SK-N-SH treated with all-trans-retinoic acid at 6 μM for 48 hours (cell line): ENCODE measurements around the gene DPM1.

Source experiments
- ATAC-seq: fragments of 200-7000 bp; cut with Tn5 transposase; 3 replicates; pipeline ENCODE4 v1.9.1; 2020; ENCODE audit warnings: mild to moderate bottlenecking, moderate library complexity
- BACH2 ChIP-seq: fragments of 250-450 bp; sonication (Bioruptor Pico); IDR thresholded peaks from 2 replicates; pipeline ENCODE4 v1.9.0; 2021; ENCODE audit warnings: mild to moderate bottlenecking, borderline replicate concordance
- CSDC2 ChIP-seq: fragments of 250-450 bp; sonication (Bioruptor Pico); IDR thresholded peaks from 2 replicates; pipeline ENCODE4 v1.5.0; 2020; ENCODE audit warnings: mild to moderate bottlenecking, moderate library complexity
- CSRNP3 ChIP-seq: fragments of 250-450 bp; sonication (Bioruptor Pico); IDR thresholded peaks from 2 replicates; pipeline ENCODE4 v1.5.1; 2021; ENCODE audit warnings: mild to moderate bottlenecking, moderate library complexity
- GLIS3 ChIP-seq: fragments of 250-450 bp; sonication (Bioruptor Pico); IDR thresholded peaks from 2 replicates; pipeline ENCODE4 v1.5.0; 2020; ENCODE audit warnings: mild to moderate bottlenecking, moderate library complexity
- ISL1 ChIP-seq: fragments of 250-450 bp; sonication (Bioruptor Pico); IDR thresholded peaks from 2 replicates; pipeline ENCODE4 v2.1.2; 2022; ENCODE audit warnings: mild to moderate bottlenecking, moderate library complexity
- OSR1 ChIP-seq: fragments of 250-450 bp; sonication (Bioruptor Pico); IDR thresholded peaks from 2 replicates; pipeline ENCODE4 v1.8.0; 2022; ENCODE audit warnings: moderate library complexity, mild to moderate bottlenecking, inconsistent platforms
- PATZ1 ChIP-seq: fragments of 250-450 bp; sonication (Bioruptor Pico); IDR thresholded peaks from 2 replicates; pipeline ENCODE4 v1.8.0; 2020; ENCODE audit warnings: mild to moderate bottlenecking, moderate library complexity, borderline replicate concordance
- POU6F1 ChIP-seq: fragments of 250-450 bp; sonication (Bioruptor Pico); IDR thresholded peaks from 2 replicates; pipeline ENCODE4 v1.8.0; 2021; ENCODE audit warnings: low read depth, mild to moderate bottlenecking, moderate library complexity, borderline replicate concordance
- PPARA ChIP-seq: fragments of 250-450 bp; sonication (Bioruptor Pico); IDR thresholded peaks from 2 replicates; pipeline ENCODE4 v1.5.0; 2020; ENCODE audit warnings: mild to moderate bottlenecking, borderline replicate concordance
- RARB ChIP-seq: fragments of 250-450 bp; sonication (Bioruptor Pico); IDR thresholded peaks from 2 replicates; pipeline ENCODE4 v1.8.0; 2021; ENCODE audit warnings: mild to moderate bottlenecking, moderate library complexity
- SNAI2 ChIP-seq: fragments of 250-450 bp; sonication (Bioruptor Pico); IDR thresholded peaks from 2 replicates; pipeline ENCODE4 v1.5.0; 2020; ENCODE audit warnings: mild to moderate bottlenecking, moderate library complexity
- TCF4 ChIP-seq: fragments of 250-450 bp; sonication (Bioruptor Pico); IDR thresholded peaks from 2 replicates; pipeline ENCODE4 v1.8.0; 2021; ENCODE audit warnings: mild to moderate bottlenecking, moderate library complexity, borderline replicate concordance
- TOX ChIP-seq: fragments of 250-450 bp; sonication (Bioruptor Pico); IDR thresholded peaks from 2 replicates; pipeline ENCODE4 v1.8.0; 2021; ENCODE audit warnings: mild to moderate bottlenecking, moderate library complexity, borderline replicate concordance
- TSHZ2 ChIP-seq: fragments of 250-450 bp; sonication (Bioruptor Pico); IDR thresholded peaks from 2 replicates; pipeline ENCODE4 v1.5.0; 2020; ENCODE audit warnings: mild to moderate bottlenecking, moderate library complexity
- ZC3H10 ChIP-seq: fragments of 250-450 bp; sonication (Bioruptor Pico); IDR thresholded peaks from 2 replicates; pipeline ENCODE4 v1.5.1; 2021; ENCODE audit warnings: mild to moderate bottlenecking, moderate library complexity
- ZFP3 ChIP-seq: fragments of 250-450 bp; sonication (Bioruptor Pico); IDR thresholded peaks from 2 replicates; pipeline ENCODE4 v1.5.0; 2020; ENCODE audit warnings: mild to moderate bottlenecking, moderate library complexity
- ZNF565 ChIP-seq: fragments of 450-650 bp; formaldehyde crosslinking; conservative IDR thresholded peaks from 2 replicates; pipeline ENCODE4 v1.5.0; 2020; ENCODE audit warnings: low read depth, mild to moderate bottlenecking, moderate library complexity
- ZNF70 ChIP-seq: fragments of 450-650 bp; formaldehyde crosslinking; IDR thresholded peaks from 2 replicates; pipeline ENCODE4 v1.5.0; 2020; ENCODE audit warnings: mild to moderate bottlenecking, moderate library complexity
- ZNF8 ChIP-seq: fragments of 450-650 bp; formaldehyde crosslinking; IDR thresholded peaks from 2 replicates; pipeline ENCODE4 v1.5.0; 2020; ENCODE audit warnings: mild to moderate bottlenecking, moderate library complexity

Gene DPM1

GRCh38 chr20:50953821-50954220 lies 4.5 kb downstream of the DPM1 start:
- TF ChIP-seq SNAI2 (CRISPR knock-in tag) (no peak), RARB (CRISPR knock-in tag) (no peak), BACH2 (CRISPR knock-in tag) (no peak), ZFP3 (CRISPR knock-in tag) (no peak), POU6F1 (CRISPR knock-in tag) (no peak), CSRNP3 (CRISPR knock-in tag) (no peak), OSR1 (CRISPR knock-in tag) (no peak)
- no peak for ATAC-seq

GRCh38 chr20:50953196-50953595 lies 5.1 kb downstream of the DPM1 start:
- no peak for TF ChIP-seq TCF4
- no peak for TF ChIP-seq TOX
- TF ChIP-seq OSR1 (CRISPR knock-in tag), result no peak
- TF ChIP-seq RARB (CRISPR knock-in tag), result no peak
- no peak for TF ChIP-seq BACH2 (CRISPR knock-in tag)
- no peak for TF ChIP-seq ZNF565
- TF ChIP-seq ISL1 (CRISPR knock-in tag), result no peak
- TF ChIP-seq CSDC2 (CRISPR knock-in tag), result no peak
- no peak for ATAC-seq

GRCh38 chr20:50948132-50948785 lies 10.1 kb downstream of the DPM1 start:
- ATAC-seq, result no peak
- no peak for TF ChIP-seq ZFP3 (CRISPR knock-in tag)
- TF ChIP-seq OSR1 (CRISPR knock-in tag), result no peak
- no peak for TF ChIP-seq RARB (CRISPR knock-in tag)
- TF ChIP-seq PATZ1, result no peak
- TF ChIP-seq ZNF565, result no peak
- no peak for TF ChIP-seq GLIS3 (CRISPR knock-in tag)
- TF ChIP-seq ZC3H10 (CRISPR knock-in tag), result no peak
- TF ChIP-seq ISL1 (CRISPR knock-in tag), result no peak
- no peak for TF ChIP-seq TSHZ2 (CRISPR knock-in tag)
- TF ChIP-seq POU6F1 (CRISPR knock-in tag), result no peak
- TF ChIP-seq BACH2 (CRISPR knock-in tag), result no peak
- no peak for TF ChIP-seq CSDC2 (CRISPR knock-in tag)
- TF ChIP-seq PPARA (CRISPR knock-in tag), result no peak
- no peak for TF ChIP-seq ZNF8
- no peak for TF ChIP-seq ZNF70 (CRISPR knock-in tag)
- no peak for TF ChIP-seq SNAI2 (CRISPR knock-in tag)
